ENCODE data around the gene SPATC1L.
"Not testable (repeated sequence)": the region's sequence is repeated elsewhere in the genome, so short reads cannot be mapped to it uniquely, and the experiment has no call there.

SPATC1L gene

GRCh38 chr21:46140352-46141003 is 43.8 kb downstream of the SPATC1L start:
- not testable (repeated sequence) for H3K4me3 ChIP-seq (ENCODE audit: low read depth in 1 of 2, low read length in 2 of 2); H3K4me1 ChIP-seq (ENCODE audit: control insufficient read depth in 1 of 2, insufficient read depth in 2 of 2, low read length in 2 of 2); H3K27me3 ChIP-seq (ENCODE audit: low read depth, low read length); H3K9me3 ChIP-seq (ENCODE audit: control insufficient read depth in 1 of 2, low read length in 2 of 2); H3K36me3 ChIP-seq (ENCODE audit: control insufficient read depth in 1 of 2, insufficient read depth in 2 of 2, low read length in 2 of 2); H3K27ac ChIP-seq (ENCODE audit: low read length)

GRCh38 chr21:46139686-46140085 is 44.6 kb downstream of the SPATC1L start:
- H3K27ac ChIP-seq (ENCODE audit: low read length) = no peak overlapping the region
- no peaks in the 10 kb centered on the region for H3K4me1 ChIP-seq (ENCODE audit: control insufficient read depth in 1 of 2, insufficient read depth in 2 of 2, low read length in 2 of 2)
- no peaks in the 10 kb centered on the region for H3K36me3 ChIP-seq (ENCODE audit: control insufficient read depth in 1 of 2, insufficient read depth in 2 of 2, low read length in 2 of 2)
- H3K4me3 ChIP-seq (ENCODE audit: low read depth in 1 of 2, low read length in 2 of 2) = no peak overlapping the region
- no peaks in the 10 kb centered on the region for H3K9me3 ChIP-seq (ENCODE audit: control insufficient read depth in 1 of 2, low read length in 2 of 2)
- H3K27me3 ChIP-seq (ENCODE audit: low read depth, low read length) = no peaks in the 10 kb centered on the region

- no peaks in the 10 kb centered on the region for H3K4me1 ChIP-seq (ENCODE audit: control insufficient read depth in 1 of 2, insufficient read depth in 2 of 2, low read length in 2 of 2)
- H3K4me3 ChIP-seq (ENCODE audit: low read depth in 1 of 2, low read length in 2 of 2) = no peak overlapping the region
- H3K36me3 ChIP-seq (ENCODE audit: control insufficient read depth in 1 of 2, insufficient read depth in 2 of 2, low read length in 2 of 2) = no peaks in the 10 kb centered on the region
- H3K27ac ChIP-seq (ENCODE audit: low read length) = no peak overlapping the region
- H3K27me3 ChIP-seq (ENCODE audit: low read depth, low read length) = no peaks in the 10 kb centered on the region
- H3K9me3 ChIP-seq (ENCODE audit: control insufficient read depth in 1 of 2, low read length in 2 of 2) = no peaks in the 10 kb centered on the region
These were observed 45.8 kb downstream of the SPATC1L start for GRCh38 chr21:46138383-46138970.

GRCh38 chr21:46137908-46138307 is 46.4 kb downstream of the SPATC1L start:
- Histone ChIP-seq H3K4me3 (ENCODE audit: low read depth in 1 of 2, low read length in 2 of 2) (no peak overlapping the region), H3K27ac (ENCODE audit: low read length) (no peak overlapping the region), H3K27me3 (ENCODE audit: low read depth, low read length) (no peaks in the 10 kb centered on the region), H3K4me1 (ENCODE audit: control insufficient read depth in 1 of 2, insufficient read depth in 2 of 2, low read length in 2 of 2) (no peaks in the 10 kb centered on the region), H3K36me3 (ENCODE audit: control insufficient read depth in 1 of 2, insufficient read depth in 2 of 2, low read length in 2 of 2) (no peaks in the 10 kb centered on the region), H3K9me3 (ENCODE audit: control insufficient read depth in 1 of 2, low read length in 2 of 2) (no peaks in the 10 kb centered on the region)

- H3K4me1 ChIP-seq (ENCODE audit: control insufficient read depth in 1 of 2, insufficient read depth in 2 of 2, low read length in 2 of 2) = no peaks in the 10 kb centered on the region
- no peaks in the 10 kb centered on the region for H3K36me3 ChIP-seq (ENCODE audit: control insufficient read depth in 1 of 2, insufficient read depth in 2 of 2, low read length in 2 of 2)
- H3K4me3 ChIP-seq (ENCODE audit: low read depth in 1 of 2, low read length in 2 of 2) = no peak overlapping the region
- no peak overlapping the region for H3K27ac ChIP-seq (ENCODE audit: low read length)
- no peaks in the 10 kb centered on the region for H3K9me3 ChIP-seq (ENCODE audit: control insufficient read depth in 1 of 2, low read length in 2 of 2)
- H3K27me3 ChIP-seq (ENCODE audit: low read depth, low read length) = no peaks in the 10 kb centered on the region
These were observed 47.4 kb downstream of the SPATC1L start for GRCh38 chr21:46136739-46137349.

GRCh38 chr21:46135782-46136395 is 48.4 kb downstream of the SPATC1L start:
- Histone ChIP-seq H3K27me3 (ENCODE audit: low read depth, low read length) (no peaks in the 10 kb centered on the region), H3K4me3 (ENCODE audit: low read depth in 1 of 2, low read length in 2 of 2) (no peak overlapping the region), H3K4me1 (ENCODE audit: control insufficient read depth in 1 of 2, insufficient read depth in 2 of 2, low read length in 2 of 2) (no peaks in the 10 kb centered on the region), H3K27ac (ENCODE audit: low read length) (no peak overlapping the region), H3K36me3 (ENCODE audit: control insufficient read depth in 1 of 2, insufficient read depth in 2 of 2, low read length in 2 of 2) (no peaks in the 10 kb centered on the region), H3K9me3 (ENCODE audit: control insufficient read depth in 1 of 2, low read length in 2 of 2) (no peaks in the 10 kb centered on the region)

- no peak overlapping the region for H3K27ac ChIP-seq (ENCODE audit: low read length)
- no peaks in the 10 kb centered on the region for H3K27me3 ChIP-seq (ENCODE audit: low read depth, low read length)
- H3K4me1 ChIP-seq (ENCODE audit: control insufficient read depth in 1 of 2, insufficient read depth in 2 of 2, low read length in 2 of 2) = no peaks in the 10 kb centered on the region
- H3K36me3 ChIP-seq (ENCODE audit: control insufficient read depth in 1 of 2, insufficient read depth in 2 of 2, low read length in 2 of 2) = peaks cover 6 to 20% of the 10 kb centered on the region in 2 donors
- H3K4me3 ChIP-seq (ENCODE audit: low read depth in 1 of 2, low read length in 2 of 2) = no peak overlapping the region
- no peaks in the 10 kb centered on the region for H3K9me3 ChIP-seq (ENCODE audit: control insufficient read depth in 1 of 2, low read length in 2 of 2)
These were observed 52.2 kb downstream of the SPATC1L start for GRCh38 chr21:46131838-46132651.

GRCh38 chr21:46131588-46131837 is 52.7 kb downstream of the SPATC1L start:
- H3K36me3 ChIP-seq (ENCODE audit: control insufficient read depth in 1 of 2, insufficient read depth in 2 of 2, low read length in 2 of 2) = peaks cover 6 to 25% of the 10 kb centered on the region in 2 donors
- no peaks in the 10 kb centered on the region for H3K4me1 ChIP-seq (ENCODE audit: control insufficient read depth in 1 of 2, insufficient read depth in 2 of 2, low read length in 2 of 2)
- H3K4me3 ChIP-seq (ENCODE audit: low read depth in 1 of 2, low read length in 2 of 2) = no peak overlapping the region
- no peaks in the 10 kb centered on the region for H3K9me3 ChIP-seq (ENCODE audit: control insufficient read depth in 1 of 2, low read length in 2 of 2)
- H3K27ac ChIP-seq (ENCODE audit: low read length) = no peak overlapping the region
- no peaks in the 10 kb centered on the region for H3K27me3 ChIP-seq (ENCODE audit: low read depth, low read length)

- no peaks in the 10 kb centered on the region for H3K27me3 ChIP-seq (ENCODE audit: low read depth, low read length)
- H3K27ac ChIP-seq (ENCODE audit: low read length) = no peak overlapping the region
- H3K4me1 ChIP-seq (ENCODE audit: control insufficient read depth in 1 of 2, insufficient read depth in 2 of 2, low read length in 2 of 2) = no peaks in the 10 kb centered on the region
- H3K4me3 ChIP-seq (ENCODE audit: low read depth in 1 of 2, low read length in 2 of 2) = no peak overlapping the region
- H3K9me3 ChIP-seq (ENCODE audit: control insufficient read depth in 1 of 2, low read length in 2 of 2) = no peaks in the 10 kb centered on the region
- H3K36me3 ChIP-seq (ENCODE audit: control insufficient read depth in 1 of 2, insufficient read depth in 2 of 2, low read length in 2 of 2) = peaks cover 6 to 30% of the 10 kb centered on the region in 2 donors
These were observed 53.2 kb downstream of the SPATC1L start for GRCh38 chr21:46130831-46131587.

- Histone ChIP-seq H3K27ac (ENCODE audit: low read length) (no peak overlapping the region), H3K9me3 (ENCODE audit: control insufficient read depth in 1 of 2, low read length in 2 of 2) (no peaks in the 10 kb centered on the region), H3K4me1 (ENCODE audit: control insufficient read depth in 1 of 2, insufficient read depth in 2 of 2, low read length in 2 of 2) (no peaks in the 10 kb centered on the region), H3K36me3 (ENCODE audit: control insufficient read depth in 1 of 2, insufficient read depth in 2 of 2, low read length in 2 of 2) (peaks cover 6 to 40% of the 10 kb centered on the region in 2 donors), H3K27me3 (ENCODE audit: low read depth, low read length) (no peaks in the 10 kb centered on the region), H3K4me3 (ENCODE audit: low read depth in 1 of 2, low read length in 2 of 2) (no peak overlapping the region)
These were observed 54.2 kb downstream of the SPATC1L start for GRCh38 chr21:46129846-46130651.

Measured in muscle layer of duodenum (tissue), 2 donors.